BE2C (cell line): ENCODE data around the gene LGALS8.

Experiments used
- DNase-seq: peaks from one replicate; pipeline ENCODE4 v3.0.0-alpha.2; 2020
- H3K27me3 ChIP-seq: fragments of 250-450 bp; sonication (Bioruptor Pico); 2 replicates; pipeline ENCODE4 v1.5.1; 2020; ENCODE audit warnings: mild to moderate bottlenecking
- H3K36me3 ChIP-seq: fragments of 250-450 bp; sonication (Bioruptor Pico); 2 replicates; pipeline ENCODE4 v1.5.1; 2020; ENCODE audit warnings: mild to moderate bottlenecking
- H3K4me1 ChIP-seq: fragments of 250-450 bp; sonication (Bioruptor Pico); 2 replicates; pipeline ENCODE4 v1.5.1; 2020
- H3K4me3 ChIP-seq: 2 replicates; pipeline ENCODE4 v1.5.1; 2011; ENCODE audit warnings: low read depth, low read length
- H3K9me3 ChIP-seq: fragments of 250-450 bp; sonication (Bioruptor Pico); 2 replicates; pipeline ENCODE4 v1.5.1; 2020
- CTCF ChIP-seq: IDR thresholded peaks from 2 replicates; pipeline ENCODE4 v1.5.1; 2012; ENCODE audit warnings: mild to moderate bottlenecking, low read depth, low read length

Gene LGALS8

GRCh38 chr1:236552096-236552495 lies 28.3 kb downstream of the LGALS8 start:
- peaks cover 96% of the 10 kb centered on the region for H3K36me3 ChIP-seq
- H3K9me3 ChIP-seq: no peaks in the 10 kb centered on the region
- DNase-seq: no peak
- H3K27me3 ChIP-seq: no peaks in the 10 kb centered on the region
- no peaks in the 10 kb centered on the region for H3K4me1 ChIP-seq
- no peak for TF ChIP-seq CTCF
- no peak overlapping the region for H3K4me3 ChIP-seq

DNA sequence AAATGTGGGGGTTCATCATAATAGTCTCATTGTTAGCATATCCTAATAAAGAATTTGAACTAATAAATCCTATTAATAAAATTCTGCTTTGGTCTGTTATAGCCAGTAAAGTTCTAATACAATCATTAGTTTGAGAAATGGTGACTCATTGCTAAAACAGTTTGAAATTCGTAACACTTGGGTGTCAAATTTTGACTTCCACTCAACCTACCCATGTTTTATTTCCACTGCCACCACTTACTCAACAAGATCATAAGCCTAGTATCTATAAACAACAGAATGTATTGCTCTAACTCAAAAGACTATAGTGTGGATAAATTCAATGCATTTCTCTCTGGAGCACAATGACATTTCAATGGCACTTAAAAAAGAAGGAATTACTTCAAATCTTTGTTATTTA lies 29.1 kb downstream of the LGALS8 start:
- TF ChIP-seq CTCF: no peak
- Histone ChIP-seq H3K27me3 (no peaks in the 10 kb centered on the region), H3K36me3 (peaks cover 96% of the 10 kb centered on the region), H3K9me3 (no peaks in the 10 kb centered on the region), H3K4me1 (no peaks in the 10 kb centered on the region), H3K4me3 (no peak overlapping the region)
- DNase-seq: no peak

GRCh38 chr1:236553370-236553769 lies 29.6 kb downstream of the LGALS8 start:
- H3K4me3 ChIP-seq: no peak overlapping the region
- DNase-seq: no peak
- peaks cover 94% of the 10 kb centered on the region for H3K36me3 ChIP-seq
- H3K27me3 ChIP-seq: no peaks in the 10 kb centered on the region
- H3K9me3 ChIP-seq: no peaks in the 10 kb centered on the region
- no peak for TF ChIP-seq CTCF
- H3K4me1 ChIP-seq: no peaks in the 10 kb centered on the region

GRCh38 chr1:236556606-236557005 lies 32.8 kb downstream of the LGALS8 start:
- H3K4me3 ChIP-seq: no peak overlapping the region
- peaks cover 79% of the 10 kb centered on the region for H3K36me3 ChIP-seq

DNA sequence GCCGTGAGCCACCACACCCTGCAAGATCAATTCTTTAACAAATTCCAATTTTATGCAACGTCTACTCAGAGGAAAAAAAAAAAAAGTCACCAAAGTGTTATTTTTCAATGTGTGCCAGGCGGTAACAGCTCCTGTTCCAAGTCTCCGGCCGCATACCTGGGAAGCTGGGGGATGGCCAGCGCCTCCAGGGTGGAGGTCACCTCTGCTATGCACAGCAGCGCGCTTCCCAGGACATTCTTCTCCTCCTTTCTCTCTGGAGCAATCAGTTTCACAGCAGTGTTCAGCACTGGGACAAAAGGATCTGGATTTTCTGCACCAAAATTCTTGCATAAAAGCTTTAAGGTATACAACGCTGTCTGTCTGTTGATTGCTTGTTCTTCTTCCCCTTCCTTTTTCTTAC lies 34.3 kb downstream of the LGALS8 start:
- H3K4me1 ChIP-seq: peaks cover 16% of the 10 kb centered on the region
- no peak for TF ChIP-seq CTCF
- DNase-seq: no peak
- H3K36me3 ChIP-seq: peaks cover 78% of the 10 kb centered on the region
- H3K27me3 ChIP-seq: no peaks in the 10 kb centered on the region
- H3K9me3 ChIP-seq: no peaks in the 10 kb centered on the region
- no peak overlapping the region for H3K4me3 ChIP-seq

More at GRCh38 chr1:236556606-236557005, 32.8 kb downstream of the LGALS8 start:
- DNase-seq: no peak
- peaks cover 1% of the 10 kb centered on the region; the same call in 1 of the 2 replicates for H3K4me1 ChIP-seq
- TF ChIP-seq CTCF: no peak
- H3K27me3 ChIP-seq: no peaks in the 10 kb centered on the region
- no peaks in the 10 kb centered on the region for H3K9me3 ChIP-seq

DNA sequence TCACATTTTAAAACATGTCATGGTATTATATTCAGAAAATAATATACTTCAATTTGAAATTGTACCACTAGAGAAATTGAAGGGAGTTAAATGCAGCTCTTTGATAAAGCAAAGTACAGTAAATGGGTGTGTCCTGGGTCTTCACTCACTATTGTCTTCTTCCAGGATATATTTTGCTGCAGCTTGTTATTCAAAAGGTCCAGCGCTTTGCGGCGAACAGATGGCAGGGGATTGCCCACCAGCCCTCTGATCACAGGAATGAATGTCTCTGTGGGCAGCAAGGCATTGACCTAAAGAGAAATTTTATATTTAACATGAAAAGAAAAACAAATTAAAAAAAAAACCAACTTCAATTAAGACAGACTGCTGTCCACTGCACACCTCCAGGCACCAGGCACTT lies 35.1 kb downstream of the LGALS8 start:
- H3K36me3 ChIP-seq: peaks cover 75% of the 10 kb centered on the region
- TF ChIP-seq CTCF: no peak
- H3K27me3 ChIP-seq: no peaks in the 10 kb centered on the region

More for the DNA sequence above, 35.1 kb downstream of the LGALS8 start:
- no peak overlapping the region for H3K4me3 ChIP-seq
- H3K9me3 ChIP-seq: no peaks in the 10 kb centered on the region
- DNase-seq: no peak
- peaks cover 18% of the 10 kb centered on the region for H3K4me1 ChIP-seq
